GM21526 (cell line): ENCODE data around the gene TMUB1.

Experiments used
- ATAC-seq: cut with Tn5 transposase; IDR thresholded peaks from one replicate; pipeline ENCODE4 v1.9.1; 2021; ENCODE audit warnings: moderate library complexity; ENCODE audit not compliant: unreplicated experiment, low FRiP score

Gene TMUB1

DNA sequence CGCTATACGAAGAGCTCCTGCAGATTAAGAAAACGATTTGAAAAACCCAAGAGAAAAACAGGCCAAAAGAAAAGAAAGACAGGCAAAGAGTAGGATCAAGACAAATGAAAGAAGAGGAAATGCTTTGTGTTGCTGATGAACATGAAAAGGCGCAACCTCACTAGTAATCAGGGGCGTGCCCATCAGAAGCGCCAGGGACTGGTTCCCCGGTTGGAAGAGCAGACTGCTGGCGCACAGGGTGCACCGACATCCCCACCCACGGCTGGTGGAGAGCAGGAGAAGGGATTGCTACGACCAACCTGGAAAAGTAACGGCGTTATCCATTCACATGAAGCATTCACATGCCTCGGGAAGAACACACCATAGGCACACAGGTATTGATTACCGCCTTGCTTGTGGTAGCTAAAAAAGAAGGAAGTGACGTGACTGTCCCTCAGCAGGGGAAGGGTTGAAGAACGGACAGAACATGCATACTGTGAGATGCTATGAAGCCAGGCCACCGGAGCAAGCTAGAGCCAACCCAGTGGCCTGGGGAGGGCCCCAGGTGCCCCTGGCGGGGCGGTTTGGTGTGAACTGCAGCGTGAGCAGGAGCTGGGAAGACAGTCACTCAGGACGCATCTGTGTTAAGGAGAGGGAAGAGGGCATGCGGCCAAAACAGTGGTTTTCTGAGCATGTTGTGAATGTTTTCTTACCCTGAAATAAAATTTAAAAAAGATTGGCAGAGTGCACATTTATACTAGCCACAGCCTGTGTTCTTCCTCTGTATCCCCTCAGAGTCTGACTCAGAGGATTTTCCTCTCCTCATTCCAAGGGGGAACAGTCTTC, 21.3 kb upstream of the TMUB1 start:
- ATAC-seq, result no peak

DNA sequence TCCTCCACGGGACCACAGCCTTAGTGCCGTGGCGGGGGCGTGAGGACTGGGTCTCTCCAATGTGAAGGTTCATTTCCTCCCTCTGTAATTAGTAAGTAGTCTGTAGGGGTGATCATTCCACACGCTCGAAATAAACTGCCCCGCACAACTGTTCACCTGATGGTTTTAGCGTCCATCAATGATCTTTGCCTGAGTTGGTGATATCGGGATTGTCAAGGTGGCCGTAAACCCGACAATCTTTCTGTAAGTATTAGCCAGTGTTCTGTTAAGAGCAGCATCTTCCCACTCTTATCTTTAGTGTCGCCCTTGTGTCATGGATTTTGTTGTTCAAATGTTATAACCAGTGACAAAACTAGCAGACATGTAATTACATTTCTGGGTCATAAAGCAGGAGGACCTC, 20.7 kb upstream of the TMUB1 start:
- ATAC-seq, result no peak

- ATAC-seq, result no peak
Observed at GRCh38 chr7:151102991-151103390, 19.7 kb upstream of the TMUB1 start.

DNA sequence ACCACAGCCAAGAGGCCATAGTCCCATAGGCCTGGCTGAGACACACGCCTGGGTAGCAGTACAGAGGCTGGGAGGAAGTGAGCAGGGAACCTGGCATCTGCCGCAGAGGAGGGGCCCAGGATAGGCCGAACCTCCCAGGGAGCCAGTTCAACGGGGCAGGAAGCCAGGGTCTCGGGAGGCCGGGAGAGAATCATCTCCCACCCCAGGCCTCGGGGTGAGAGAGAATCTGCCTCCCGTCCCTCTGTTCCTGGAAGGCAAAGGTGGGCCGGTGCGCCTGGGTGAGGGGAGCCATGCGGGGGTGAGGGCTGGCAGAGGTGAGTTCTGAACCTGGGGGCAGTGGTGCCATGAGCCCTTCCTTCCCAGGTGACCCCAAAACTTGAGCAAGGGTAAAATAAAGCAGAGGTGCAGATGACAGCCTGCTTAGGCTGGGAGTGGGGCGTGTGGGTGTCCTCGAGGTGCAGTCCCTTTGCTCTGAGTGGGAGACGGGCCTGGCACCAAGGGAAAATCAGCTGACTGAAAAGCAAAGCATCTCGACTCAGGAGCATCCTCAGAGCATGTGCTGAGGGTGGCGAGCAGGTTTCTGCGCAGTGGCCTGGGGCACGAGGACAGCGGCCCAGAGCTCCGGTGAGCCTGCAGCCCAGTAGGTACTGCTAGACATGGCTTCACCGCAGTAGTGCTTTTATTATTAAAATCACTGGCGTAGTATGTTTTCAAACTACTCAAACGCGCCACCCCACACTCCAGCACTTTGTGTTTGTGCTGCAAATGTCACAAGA, 18.5 kb upstream of the TMUB1 start:
- ATAC-seq, result no peak

- no peak for ATAC-seq
Observed at GRCh38 chr7:151100921-151101320, 17.6 kb upstream of the TMUB1 start.

- no peak for ATAC-seq
Observed at GRCh38 chr7:151099486-151100211, 16.4 kb upstream of the TMUB1 start.

GRCh38 chr7:151095828-151096475, 12.7 kb upstream of the TMUB1 start:
- no peak for ATAC-seq

- ATAC-seq, result no peak
Observed at GRCh38 chr7:151095123-151095797, 12.0 kb upstream of the TMUB1 start.

DNA sequence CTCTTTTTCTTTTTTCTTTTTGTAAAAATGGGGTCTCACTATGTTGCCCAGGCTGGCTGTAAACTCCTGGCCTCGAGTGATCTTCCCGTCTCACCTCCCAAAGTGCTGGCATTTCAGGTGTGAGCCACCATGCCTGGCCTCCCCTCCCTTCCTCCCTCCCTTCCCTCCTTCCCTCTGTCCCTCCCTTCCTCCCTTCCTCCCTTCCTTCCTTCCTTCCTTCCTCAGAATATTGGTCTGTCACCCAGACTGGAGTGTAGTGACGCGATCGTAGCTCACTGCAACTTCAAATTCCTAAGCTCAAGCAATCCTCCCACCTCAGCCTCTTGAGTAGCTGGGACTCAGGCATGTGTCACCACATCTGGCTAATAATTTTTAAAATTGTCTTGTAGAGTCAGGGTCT, 11.4 kb upstream of the TMUB1 start:
- no peak for ATAC-seq

- ATAC-seq, result no peak
Observed at GRCh38 chr7:151093748-151094147, 10.5 kb upstream of the TMUB1 start.

GRCh38 chr7:151091988-151092387, 8.7 kb upstream of the TMUB1 start:
- ATAC-seq, result no peak

DNA sequence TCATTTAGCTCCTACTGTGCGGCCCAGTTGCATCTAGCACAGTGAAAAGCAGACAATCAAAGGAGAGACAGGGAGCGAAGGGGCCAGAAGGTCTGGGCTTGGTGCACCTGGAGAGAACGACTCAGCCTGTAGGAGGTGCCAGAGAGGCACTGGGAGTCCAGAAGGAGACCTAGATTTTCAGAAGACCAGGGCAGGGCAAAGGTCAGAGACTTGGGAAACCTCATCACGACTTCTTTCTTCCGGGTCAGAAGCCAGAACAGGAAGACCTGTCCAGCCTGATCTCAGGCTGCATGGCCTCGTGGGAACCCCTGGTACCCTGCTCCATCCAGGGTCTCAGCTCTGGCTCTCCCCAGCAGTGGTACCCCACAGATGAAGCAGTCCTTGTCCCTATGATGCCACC, 8.1 kb upstream of the TMUB1 start:
- ATAC-seq, result no peak

DNA sequence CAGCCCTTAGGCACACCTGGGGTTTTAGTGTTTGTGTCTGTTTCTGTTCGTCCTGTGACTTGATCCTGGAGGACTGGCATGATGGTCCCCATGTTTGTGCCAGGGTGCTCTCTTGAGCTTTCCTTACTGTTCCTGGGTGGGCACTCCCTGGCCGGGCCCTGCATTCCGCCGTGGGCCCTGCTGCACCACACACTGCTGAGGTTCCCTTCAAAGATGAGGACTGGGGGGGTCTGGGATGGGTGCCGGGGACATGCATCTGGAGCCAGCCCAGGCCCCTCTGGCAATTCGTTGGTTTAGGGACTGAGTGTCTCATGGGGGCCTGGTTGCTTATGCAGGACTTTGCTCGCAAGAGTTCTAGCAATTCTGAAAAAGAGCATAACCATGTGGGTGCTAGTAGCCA, 7.7 kb upstream of the TMUB1 start:
- no peak for ATAC-seq

GRCh38 chr7:151089893-151090730, 6.8 kb upstream of the TMUB1 start:
- ATAC-seq, result no peak

DNA sequence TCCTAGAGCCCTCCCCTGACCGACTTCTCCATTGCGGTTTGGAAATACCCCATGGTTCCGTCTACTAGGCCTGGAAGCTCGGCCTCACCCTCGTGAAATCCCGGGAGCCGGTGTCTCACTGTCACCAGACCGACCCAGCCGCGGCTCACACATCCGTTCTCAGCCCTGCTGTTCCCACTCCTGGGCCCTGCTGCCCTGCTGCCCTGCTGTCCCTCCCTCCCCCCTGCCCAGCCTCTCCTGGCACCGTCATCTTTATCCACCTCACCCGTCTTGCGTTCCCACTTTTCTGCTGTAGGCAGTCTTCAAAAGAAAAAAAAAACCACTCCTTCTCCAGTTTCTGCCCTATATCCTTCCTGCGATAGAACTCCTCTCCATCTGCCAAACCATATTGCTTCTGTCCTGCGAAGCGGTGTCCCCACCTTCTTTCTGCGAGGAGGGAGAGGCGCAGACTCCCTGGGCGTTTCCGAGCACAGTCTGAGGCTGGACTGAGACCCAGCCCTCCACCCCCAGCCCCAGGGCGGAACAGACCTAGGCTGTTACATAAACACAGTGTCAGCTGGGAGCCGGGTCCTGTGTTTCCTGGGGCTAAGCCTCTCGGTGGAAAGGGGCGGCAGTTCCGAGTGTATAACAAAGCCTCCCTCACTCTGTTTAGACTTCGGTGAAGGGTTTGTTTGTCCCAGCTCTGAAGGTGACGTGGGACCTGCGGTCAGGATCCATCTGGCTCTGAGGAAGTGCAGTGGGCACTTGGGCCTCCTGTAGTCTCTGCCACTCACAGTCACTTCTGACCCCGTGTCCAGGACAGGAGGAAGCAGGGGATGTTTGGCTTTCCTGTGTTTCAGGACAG, 5.8 kb upstream of the TMUB1 start:
- ATAC-seq, result no peak

- no peak for ATAC-seq
Observed at GRCh38 chr7:151088019-151088855, 4.9 kb upstream of the TMUB1 start.

- peak; percentile 28 for ATAC-seq
Observed at GRCh38 chr7:151087245-151088018, 4.1 kb upstream of the TMUB1 start.
